HEK293T (cell line): Measurements from ENCODE around the gene PARVA.

Experiments
- ARNT ChIP-seq: fragments of 450-650 bp; IDR thresholded peaks from 2 replicates; pipeline ENCODE4 v1.6.1; 2017; ENCODE audit warnings: mild to moderate bottlenecking
- BHLHE40 ChIP-seq: fragments of 450-650 bp; IDR thresholded peaks from 2 replicates; pipeline ENCODE4 v1.6.1; 2016; ENCODE audit warnings: mild to moderate bottlenecking, moderate library complexity, borderline replicate concordance
- CTBP1 ChIP-seq: fragments of 450-650 bp; IDR thresholded peaks from 2 replicates; pipeline ENCODE4 v1.6.1; 2016; ENCODE audit warnings: borderline replicate concordance
- ELF4 ChIP-seq: fragments of 450-650 bp; IDR thresholded peaks from 2 replicates; pipeline ENCODE4 v1.6.1; 2017; ENCODE audit warnings: antibody characterized with exemption
- FOXA1 ChIP-seq: fragments of 450-650 bp; IDR thresholded peaks from 2 replicates; pipeline ENCODE4 v1.6.1; 2016; ENCODE audit warnings: mild to moderate bottlenecking
- FOXK2 ChIP-seq: fragments of 450-650 bp; IDR thresholded peaks from 2 replicates; pipeline ENCODE4 v1.6.1; 2016; ENCODE audit warnings: mild to moderate bottlenecking
- FOXM1 ChIP-seq: fragments of 450-650 bp; IDR thresholded peaks from 2 replicates; pipeline ENCODE4 v1.6.1; 2017; ENCODE audit warnings: mild to moderate bottlenecking, borderline replicate concordance
- HDGF ChIP-seq: fragments of 450-650 bp; IDR thresholded peaks from 2 replicates; pipeline ENCODE4 v1.6.1; 2017; ENCODE audit warnings: antibody characterized with exemption, borderline replicate concordance
- LEF1 ChIP-seq: fragments of 450-650 bp; IDR thresholded peaks from 2 replicates; pipeline ENCODE4 v1.6.1; 2017; ENCODE audit warnings: mild to moderate bottlenecking, borderline replicate concordance
- NFRKB ChIP-seq: fragments of 450-650 bp; IDR thresholded peaks from 2 replicates; pipeline ENCODE4 v1.6.1; 2016; ENCODE audit warnings: mild to moderate bottlenecking, moderate library complexity
- SP1 ChIP-seq: fragments of 450-650 bp; IDR thresholded peaks from 2 replicates; pipeline ENCODE4 v1.6.1; 2017
- ZNF384 ChIP-seq: fragments of 450-650 bp; IDR thresholded peaks from 2 replicates; pipeline ENCODE4 v1.6.1; 2016
- TF ChIP-seq, protein P1 (sequence below): fragments of 450-650 bp; IDR thresholded peaks from 2 replicates; pipeline ENCODE4 v1.6.1; 2016

- no peak for TF ChIP-seq BHLHE40
- no peak for TF ChIP-seq ZNF384
- TF ChIP-seq FOXK2 = no peak
- TF ChIP-seq FOXM1 = no peak
- TF ChIP-seq SP1 = no peak
- TF ChIP-seq HDGF = no peak
- TF ChIP-seq FOXA1 = no peak
- no peak for TF ChIP-seq LEF1
- no peak for TF ChIP-seq ARNT
- TF ChIP-seq NFRKB = no peak
- no peak for TF ChIP-seq CTBP1
- TF ChIP-seq, protein P1, sequence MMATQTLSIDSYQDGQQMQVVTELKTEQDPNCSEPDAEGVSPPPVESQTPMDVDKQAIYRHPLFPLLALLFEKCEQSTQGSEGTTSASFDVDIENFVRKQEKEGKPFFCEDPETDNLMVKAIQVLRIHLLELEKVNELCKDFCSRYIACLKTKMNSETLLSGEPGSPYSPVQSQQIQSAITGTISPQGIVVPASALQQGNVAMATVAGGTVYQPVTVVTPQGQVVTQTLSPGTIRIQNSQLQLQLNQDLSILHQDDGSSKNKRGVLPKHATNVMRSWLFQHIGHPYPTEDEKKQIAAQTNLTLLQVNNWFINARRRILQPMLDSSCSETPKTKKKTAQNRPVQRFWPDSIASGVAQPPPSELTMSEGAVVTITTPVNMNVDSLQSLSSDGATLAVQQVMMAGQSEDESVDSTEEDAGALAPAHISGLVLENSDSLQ = no peak
- no peak for TF ChIP-seq ELF4
These were observed 139.9 kb downstream of the PARVA start for GRCh38 chr11:12517306-12517705.
